Gastroesophageal sphincter (tissue), 4 donors: ENCODE results near the gene MYO9A. TPM values are rescaled to one million over a fixed set of nuclear protein-coding genes. Genes with fewer than 3 reads are reported as not detected.

Source experiments
- ATAC-seq: fragments of 150-250 bp; one replicate; pipeline ENCODE4 v1.9.1; 2016; ENCODE audit warnings: mild to moderate bottlenecking, moderate library complexity
- H3K27ac ChIP-seq, 4 donors: fragments of 200-600 bp; sonication (generic) in 3 of 4; 1 replicate in 3 of 4; 2 replicates in 1 of 4; pipeline ENCODE4 v1.5.1; 2016 to 2019
- H3K27me3 ChIP-seq: fragments of 200-600 bp; sonication (generic); one replicate; pipeline ENCODE4 v1.5.1; 2019
- H3K36me3 ChIP-seq, 2 donors: fragments of 200-600 bp; sonication (generic); one replicate each; pipeline ENCODE4 v1.5.1; 2019; ENCODE audit warnings: control low read depth in 1 of 2
- H3K4me1 ChIP-seq, 3 donors: fragments of 200-600 bp; sonication (generic); 1 replicate in 2 of 3; 2 replicates in 1 of 3; pipeline ENCODE4 v1.5.1; 2016 to 2019; ENCODE audit warnings: control low read depth in 2 of 3
- H3K4me3 ChIP-seq, 2 donors: fragments of 200-600 bp; sonication (generic); one replicate each; pipeline ENCODE4 v1.5.1; 2019; ENCODE audit warnings: mild to moderate bottlenecking in 1 of 2, moderate library complexity in 1 of 2
- H3K9me3 ChIP-seq, 3 donors: fragments of 200-600 bp; sonication (generic); one replicate each; pipeline ENCODE4 v1.5.1; 2017 to 2019; ENCODE audit warnings: control low read depth in 2 of 3
- CTCF ChIP-seq, 4 experiments: fragments of 200-600 bp in 2 of 4; fragments of 450-650 bp in 2 of 4; sonication (generic) in 1 of 4; IDR thresholded peaks; one replicate each; pipeline ENCODE4 v1.5.1; 2017 to 2019; ENCODE audit warnings: antibody characterized with exemption in 4 of 4, mild to moderate bottlenecking in 2 of 4, moderate library complexity in 2 of 4
- EP300 ChIP-seq: sonication (generic); formaldehyde crosslinking; IDR thresholded peaks from one replicate; pipeline ENCODE4 v1.6.1; 2017; ENCODE audit warnings: antibody characterized with exemption, mild to moderate bottlenecking
- POLR2A ChIP-seq, 2 donors: fragments of 450-650 bp; IDR thresholded peaks; one replicate each; pipeline ENCODE4 v1.6.1; 2017; ENCODE audit warnings: antibody characterized with exemption in 2 of 2, mild to moderate bottlenecking in 2 of 2, moderate library complexity in 1 of 2
- POLR2AphosphoS5 ChIP-seq: sonication (generic); formaldehyde crosslinking; IDR thresholded peaks from one replicate; pipeline ENCODE4 v1.6.1; 2017; ENCODE audit warnings: antibody characterized with exemption
- WGBS, 2 donors: methylation state at CpG; one replicate each; pipeline ENCODE4 v1.1.5; 2018; ENCODE audit warnings: low coverage in 1 of 2; 5-methylcytosine and 5-hydroxymethylcytosine counted together
- total RNA-seq, 4 donors: library from RNA; depleted of rRNA; stranded (reverse); fragments of >200 nt; gene quantifications; one replicate each; pipeline ENCODE4 v1.1.0, GENCODE V29; 2016

Gene MYO9A
- total RNA-seq, 4 donors from 2014 or later: 74.5 to 118 (median 108) TPM

GRCh38 chr15:71970435-71970834 is 147.5 kb downstream of the MYO9A start:
- H3K4me1 ChIP-seq: no peaks in the 10 kb centered on the region
- peaks cover 0 to 38% of the 10 kb centered on the region in 2 donors for H3K36me3 ChIP-seq
- no peaks in the 10 kb centered on the region for H3K27me3 ChIP-seq
- no peak overlapping the region for H3K4me3 ChIP-seq
- H3K27ac ChIP-seq: no peak overlapping the region
- TF ChIP-seq EP300: no peak
- no peak for TF ChIP-seq POLR2A (IDR thresholded peaks at IDR 0.05)
- TF ChIP-seq POLR2AphosphoS5: no peak
- no peaks in the 10 kb centered on the region for H3K9me3 ChIP-seq
- WGBS, 2 donors: 90 to 100% methylated on average over 1 of the region's 1 CpG
- ATAC-seq: no peak

DNA sequence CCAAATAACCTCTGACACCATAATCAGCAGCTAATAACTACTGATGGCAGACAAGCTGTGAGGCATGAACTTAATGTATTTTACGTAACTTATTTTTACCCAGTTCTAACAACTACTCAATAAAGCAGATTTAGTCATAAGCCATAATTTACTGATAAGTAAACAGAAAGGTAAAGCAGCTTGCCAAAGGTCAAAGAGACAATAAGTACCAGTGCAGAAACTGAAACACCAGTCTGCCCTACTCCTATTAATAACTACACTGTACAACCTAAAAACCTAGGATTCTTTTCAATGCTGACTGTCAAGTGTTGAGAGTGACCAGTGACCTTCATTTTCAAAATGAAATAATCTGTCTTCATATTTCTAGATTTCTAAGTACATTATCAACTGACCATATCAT is 155.4 kb downstream of the MYO9A start:
- TF ChIP-seq POLR2AphosphoS5: no peak
- TF ChIP-seq CTCF (IDR thresholded peaks at IDR 0.05): no peak
- TF ChIP-seq POLR2A (IDR thresholded peaks at IDR 0.05): no peak
- no peak for TF ChIP-seq EP300
- no peaks in the 10 kb centered on the region for H3K9me3 ChIP-seq
- ATAC-seq: no peak
- H3K27ac ChIP-seq: no peak overlapping the region
- no peak overlapping the region for H3K4me3 ChIP-seq
- no peaks in the 10 kb centered on the region for H3K27me3 ChIP-seq
- WGBS, 2 donors: 82 to 85% methylated on average over 1 of the region's 1 CpG
- peaks cover 0 to 19% (median 0%) of the 10 kb centered on the region in 3 donors for H3K4me1 ChIP-seq
- H3K36me3 ChIP-seq: peaks cover 0 to 28% of the 10 kb centered on the region in 2 donors

DNA sequence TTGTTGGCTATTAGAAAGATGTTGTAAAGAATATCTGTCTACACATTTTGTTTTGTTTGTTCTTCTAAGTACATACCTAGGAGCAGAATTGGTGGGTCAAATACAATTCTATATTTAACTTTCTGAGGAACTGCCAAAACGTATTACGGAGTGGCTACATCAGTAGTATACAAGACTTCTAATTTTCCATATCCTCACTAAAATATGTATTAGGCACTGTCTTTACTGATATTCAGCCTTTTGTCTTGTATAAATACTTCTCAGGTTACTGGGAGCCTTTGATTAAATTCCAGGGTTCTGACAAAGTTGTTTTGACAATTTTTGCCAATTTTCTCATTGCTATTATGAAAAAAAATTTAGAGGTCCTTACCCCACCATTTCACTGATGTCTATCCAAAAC is 160.9 kb downstream of the MYO9A start:
- H3K36me3 ChIP-seq: peaks cover 0 to 30% of the 10 kb centered on the region in 2 donors
- no peak overlapping the region for H3K27ac ChIP-seq

GRCh38 chr15:71951134-71951533 is 166.8 kb downstream of the MYO9A start:
- ATAC-seq: no peak
- Histone ChIP-seq H3K36me3 (peaks cover 0 to 18% of the 10 kb centered on the region in 2 donors), H3K27ac (no peak overlapping the region), H3K9me3 (no peaks in the 10 kb centered on the region), H3K4me1 (no peaks in the 10 kb centered on the region), H3K4me3 (no peak overlapping the region), H3K27me3 (no peaks in the 10 kb centered on the region)
- 94 to 96% methylated on average over 2 of the region's 2 CpGs for WGBS, 2 donors
- TF ChIP-seq EP300 (no peak), CTCF (IDR thresholded peaks at IDR 0.05) (no peak), POLR2AphosphoS5 (no peak), POLR2A (IDR thresholded peaks at IDR 0.05) (no peak)

More for the DNA sequence above, 160.9 kb downstream of the MYO9A start:
- Histone ChIP-seq H3K4me3 (no peak overlapping the region), H3K9me3 (no peaks in the 10 kb centered on the region), H3K4me1 (peaks cover 0 to 15% (median 2%) of the 10 kb centered on the region in 3 donors), H3K27me3 (no peaks in the 10 kb centered on the region)
- no peak for ATAC-seq
- TF ChIP-seq EP300 (no peak), POLR2AphosphoS5 (no peak), POLR2A (IDR thresholded peaks at IDR 0.05) (no peak), CTCF (IDR thresholded peaks at IDR 0.05) (no peak)
- 49 to 53% methylated on average over 2 of the region's 2 CpGs for WGBS, 2 donors

DNA sequence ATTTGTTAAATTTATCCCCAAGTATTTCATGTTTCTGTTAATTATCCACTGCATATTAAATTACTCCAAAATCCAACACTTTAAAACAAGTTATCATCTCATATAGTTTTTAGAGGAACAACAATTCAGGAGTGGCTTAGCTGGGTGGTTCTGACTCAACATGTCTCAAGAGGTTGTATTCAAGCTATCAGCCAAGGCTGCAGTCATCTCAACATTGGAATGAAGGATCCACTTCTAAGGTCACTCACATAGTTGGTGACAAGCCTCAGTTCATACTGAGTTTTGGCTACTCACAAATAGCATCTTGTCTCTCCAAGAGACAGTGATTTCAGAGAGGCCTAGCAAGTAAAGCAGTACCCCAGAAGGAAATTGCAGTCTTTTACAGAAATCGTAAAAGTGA is 172.9 kb downstream of the MYO9A start:
- Histone ChIP-seq H3K27me3 (no peaks in the 10 kb centered on the region), H3K9me3 (no peaks in the 10 kb centered on the region), H3K27ac (no peak overlapping the region), H3K4me3 (no peak overlapping the region), H3K36me3 (peaks cover 0 to 16% of the 10 kb centered on the region in 2 donors), H3K4me1 (no peaks in the 10 kb centered on the region)
- 100% methylated on average over 1 of the region's 1 CpG for WGBS, 2 donors
- TF ChIP-seq EP300 (no peak), POLR2A (IDR thresholded peaks at IDR 0.05) (no peak), POLR2AphosphoS5 (no peak), CTCF (IDR thresholded peaks at IDR 0.05) (no peak)
- ATAC-seq: no peak
